GM19395 (cell line): ENCODE measurements around the gene MICU1.
"Not testable (repeated sequence)": the region's sequence is repeated elsewhere in the genome, so short reads cannot be mapped to it uniquely, and the experiment has no call there.

Experiments used
- ATAC-seq: cut with Tn5 transposase; IDR thresholded peaks from one replicate; pipeline ENCODE4 v1.9.1; 2021; ENCODE audit warnings: mild to moderate bottlenecking, moderate library complexity; ENCODE audit not compliant: unreplicated experiment

Gene MICU1

DNA sequence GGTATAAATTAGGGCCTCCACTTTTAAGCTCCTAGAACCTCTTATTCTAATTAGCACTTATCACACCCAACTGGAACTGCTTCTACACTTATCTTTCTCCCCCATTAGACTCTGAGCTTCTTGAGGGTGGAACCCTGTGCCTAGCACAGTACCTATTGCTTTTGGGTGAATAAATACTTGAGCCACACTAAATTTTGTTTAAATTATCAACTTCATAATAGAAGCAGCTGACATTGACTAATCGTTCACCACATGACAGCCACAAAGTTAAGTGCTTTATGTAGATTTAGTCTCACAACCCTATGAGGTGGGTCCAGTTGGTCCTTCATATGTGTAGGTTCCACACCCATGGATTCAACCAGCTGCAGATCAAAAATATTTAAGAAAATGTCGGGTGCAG, 235.1 kb downstream of the MICU1 start:
- ATAC-seq, result no peak

GRCh38 chr10:72389716-72390115, 236.2 kb downstream of the MICU1 start:
- ATAC-seq, result no peak

- ATAC-seq, result no peak
These were observed 236.9 kb downstream of the MICU1 start for GRCh38 chr10:72389014-72389413.

DNA sequence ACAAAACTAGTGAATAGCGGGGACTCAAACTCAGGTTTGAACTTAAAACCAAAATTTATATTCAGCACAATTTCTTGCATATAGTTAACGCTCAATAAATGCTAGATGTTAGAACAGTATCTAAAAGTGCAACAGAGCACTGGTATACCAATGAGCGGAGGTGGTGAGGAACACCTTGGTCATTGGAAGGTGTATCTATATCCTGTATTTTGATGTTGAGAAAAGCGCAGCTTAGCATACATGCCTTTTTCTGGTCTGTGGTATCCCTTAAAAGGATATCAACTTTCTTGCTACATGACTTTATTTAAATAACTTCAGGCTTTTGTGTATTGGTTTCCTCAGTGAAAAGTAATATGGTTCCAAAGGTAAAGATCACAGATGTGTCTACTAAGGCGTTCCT, 237.8 kb downstream of the MICU1 start:
- ATAC-seq, result no peak

GRCh38 chr10:72386916-72387586, 238.8 kb downstream of the MICU1 start:
- no peak for ATAC-seq

DNA sequence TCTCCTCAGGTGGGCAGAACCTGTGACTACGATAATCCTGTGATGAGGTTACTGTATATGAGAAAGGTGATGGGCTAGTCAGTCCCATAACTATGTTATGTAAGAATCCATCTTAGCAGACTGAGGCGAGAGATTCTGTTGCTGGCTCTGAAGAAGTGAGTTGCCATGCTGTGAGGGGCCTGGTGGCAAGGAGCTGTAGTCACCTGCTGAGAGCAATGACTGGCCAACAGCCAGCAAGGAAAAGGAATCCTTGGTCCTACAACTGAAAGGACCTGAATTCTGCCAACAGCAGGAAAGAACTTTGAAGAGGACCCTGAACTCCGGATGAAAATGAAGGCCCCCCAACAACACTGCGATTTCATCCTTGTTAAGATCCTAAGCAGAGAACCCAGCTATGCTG, 240.2 kb downstream of the MICU1 start:
- ATAC-seq, result no peak

DNA sequence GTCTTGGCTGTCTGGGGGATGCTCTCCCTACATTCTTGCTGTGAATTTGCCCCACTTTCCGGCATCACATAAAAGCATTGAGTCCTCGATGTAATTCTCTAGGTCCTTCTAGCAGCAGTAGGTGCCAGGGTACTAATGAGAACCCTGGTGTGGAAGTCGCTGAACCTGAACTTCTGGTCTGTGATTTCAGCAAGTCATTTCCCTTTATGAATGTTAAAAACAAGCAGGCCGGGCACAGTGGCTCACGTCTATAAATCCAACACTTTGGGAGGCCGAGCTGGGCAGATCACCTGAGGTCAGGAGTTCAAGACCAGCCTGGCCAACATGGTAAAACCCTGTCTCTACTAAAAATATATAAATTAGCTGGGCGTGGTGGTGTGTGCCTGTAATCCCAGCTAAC, 240.9 kb downstream of the MICU1 start:
- not testable (repeated sequence) for ATAC-seq

DNA sequence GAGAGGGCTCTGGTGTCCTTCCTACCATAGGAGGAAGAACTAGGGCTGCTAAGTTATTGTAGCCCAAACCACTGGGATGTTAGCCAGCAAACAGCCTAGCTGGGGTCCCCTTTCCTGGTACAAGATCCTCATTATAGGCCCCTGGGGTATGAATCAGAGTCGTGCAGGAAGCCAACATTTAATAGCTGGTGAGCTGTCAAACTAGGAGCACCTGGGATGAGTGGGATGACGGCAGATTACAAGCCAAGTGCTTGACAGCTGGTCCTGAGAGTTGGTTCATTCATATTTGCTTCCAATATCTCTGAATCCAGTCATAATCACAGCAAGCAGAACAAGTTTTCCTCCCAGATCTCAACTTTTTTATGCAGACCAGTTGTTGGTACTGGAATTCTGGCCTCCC, 246.1 kb downstream of the MICU1 start:
- no peak for ATAC-seq

DNA sequence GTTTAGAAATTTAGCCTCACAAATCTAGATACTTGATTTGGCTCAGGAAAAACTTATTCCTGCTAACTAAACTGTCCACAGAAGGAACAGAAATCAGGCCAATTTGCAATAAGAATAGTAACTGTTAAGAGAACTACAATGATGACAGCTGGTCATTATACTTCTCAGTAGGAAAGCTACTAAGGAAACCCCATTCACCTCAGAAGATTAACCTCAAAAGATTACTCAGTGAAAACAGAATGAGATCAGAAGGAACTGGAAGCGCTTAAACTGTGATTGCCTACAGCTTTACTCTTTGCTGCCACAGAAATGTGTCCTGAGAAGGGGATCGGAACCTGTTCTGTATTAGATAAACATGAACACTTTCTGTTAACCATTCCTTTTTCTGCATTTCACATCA, 246.8 kb downstream of the MICU1 start:
- no peak for ATAC-seq

- no peak for ATAC-seq
These were observed 250.3 kb downstream of the MICU1 start for GRCh38 chr10:72375585-72375984.

DNA sequence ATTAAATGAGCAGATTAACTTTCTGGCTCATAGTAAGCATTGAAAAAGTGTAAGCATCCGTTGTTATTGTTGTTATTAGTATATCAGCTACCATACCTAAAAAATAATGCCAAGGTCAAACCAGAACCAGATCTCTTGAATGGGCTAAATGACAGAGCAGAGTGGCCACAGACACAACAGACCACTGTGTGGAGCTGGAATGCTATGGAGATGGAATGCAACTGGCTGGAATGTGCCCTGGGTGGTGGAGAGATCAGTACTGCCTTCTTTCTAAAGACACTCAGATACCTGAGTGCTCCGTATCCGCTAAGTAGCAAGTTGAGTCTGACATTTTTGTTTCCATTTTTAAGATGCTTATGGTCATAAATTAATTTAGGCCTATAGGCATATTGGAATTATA, 250.7 kb downstream of the MICU1 start:
- no peak for ATAC-seq

- ATAC-seq, result no peak
These were observed 255.6 kb downstream of the MICU1 start for GRCh38 chr10:72370201-72370722.

DNA sequence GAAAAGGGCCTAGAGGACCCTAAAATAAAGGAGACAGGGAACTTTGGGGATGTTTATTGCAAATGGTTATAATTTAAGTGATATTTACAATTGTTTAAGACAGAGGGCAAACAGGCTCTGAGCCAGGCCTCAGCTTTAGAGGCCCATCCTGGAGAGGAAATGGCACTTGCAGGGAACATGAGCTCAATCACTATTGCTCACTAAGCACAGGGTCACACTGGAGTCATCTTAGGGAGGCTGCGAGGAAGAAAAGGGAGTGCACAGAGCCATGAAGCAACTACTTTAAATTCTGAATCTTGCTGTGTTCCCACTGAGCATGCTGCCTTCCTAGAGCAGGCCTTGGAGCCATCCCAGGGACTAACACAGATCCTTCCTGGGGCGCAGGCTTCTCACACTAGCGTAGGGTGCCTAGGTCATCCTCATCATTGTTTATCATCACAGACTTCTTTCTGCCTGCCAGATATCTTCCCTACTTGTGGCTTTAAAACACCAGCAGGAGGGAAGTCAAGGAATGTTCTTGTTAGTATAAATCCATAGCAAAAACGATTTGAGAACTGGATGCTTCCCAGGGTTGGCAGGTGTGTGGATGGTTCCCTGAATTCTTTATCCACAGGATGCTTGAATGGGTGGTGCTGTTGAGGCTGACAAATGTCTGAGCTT, 258.4 kb downstream of the MICU1 start:
- no peak for ATAC-seq

GRCh38 chr10:72365106-72365895, 260.6 kb downstream of the MICU1 start:
- ATAC-seq, result no peak

DNA sequence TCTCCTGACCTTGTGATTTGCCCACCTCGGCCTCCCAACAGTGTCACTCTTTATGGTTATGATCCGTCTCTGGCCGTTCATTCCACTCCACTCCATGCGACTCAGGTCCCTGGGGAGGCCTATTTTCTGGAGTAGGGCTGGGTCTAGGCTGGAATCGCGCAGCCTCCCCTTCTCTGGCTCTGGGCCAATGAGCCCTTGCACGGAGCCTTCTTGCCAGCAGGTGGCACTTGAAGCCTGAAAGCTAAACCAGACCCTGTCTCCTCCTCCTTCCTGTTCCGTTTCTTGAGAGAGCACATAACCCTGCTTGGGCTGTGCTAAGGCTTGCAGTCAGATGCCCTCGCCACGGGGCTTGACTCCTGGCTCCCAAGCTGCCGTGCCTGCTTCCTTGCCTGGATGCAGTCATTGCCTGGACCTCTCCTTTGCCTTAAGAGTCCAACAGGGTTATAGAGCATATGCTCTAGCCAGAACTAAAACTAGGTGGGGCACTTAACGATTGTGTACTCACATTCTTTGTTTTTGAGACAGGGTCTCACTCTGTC, 261.6 kb downstream of the MICU1 start:
- ATAC-seq, result peak; percentile 90

GRCh38 chr10:72356987-72357386, 268.9 kb downstream of the MICU1 start:
- no peak for ATAC-seq

DNA sequence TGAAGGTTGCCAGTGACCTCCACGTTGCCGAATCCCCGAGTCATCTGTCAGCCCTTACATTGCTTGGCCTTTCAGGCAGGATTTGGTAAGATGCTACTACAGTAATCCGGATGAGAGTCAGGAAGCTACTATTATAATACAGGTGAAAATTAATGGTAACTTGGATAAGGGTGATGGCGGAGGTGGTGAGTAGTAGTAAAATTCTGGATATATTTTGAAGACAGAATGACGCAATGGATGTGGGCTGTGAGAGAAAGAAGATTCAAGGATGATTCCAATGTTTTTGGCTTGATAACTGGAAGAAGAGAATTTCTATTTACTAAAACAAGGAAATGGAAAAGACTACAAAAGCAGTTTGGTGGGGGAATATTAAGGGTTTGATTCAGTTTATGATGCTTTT, 269.8 kb downstream of the MICU1 start:
- ATAC-seq, result no peak

GRCh38 chr10:72355214-72355555, 270.7 kb downstream of the MICU1 start:
- ATAC-seq, result no peak

DNA sequence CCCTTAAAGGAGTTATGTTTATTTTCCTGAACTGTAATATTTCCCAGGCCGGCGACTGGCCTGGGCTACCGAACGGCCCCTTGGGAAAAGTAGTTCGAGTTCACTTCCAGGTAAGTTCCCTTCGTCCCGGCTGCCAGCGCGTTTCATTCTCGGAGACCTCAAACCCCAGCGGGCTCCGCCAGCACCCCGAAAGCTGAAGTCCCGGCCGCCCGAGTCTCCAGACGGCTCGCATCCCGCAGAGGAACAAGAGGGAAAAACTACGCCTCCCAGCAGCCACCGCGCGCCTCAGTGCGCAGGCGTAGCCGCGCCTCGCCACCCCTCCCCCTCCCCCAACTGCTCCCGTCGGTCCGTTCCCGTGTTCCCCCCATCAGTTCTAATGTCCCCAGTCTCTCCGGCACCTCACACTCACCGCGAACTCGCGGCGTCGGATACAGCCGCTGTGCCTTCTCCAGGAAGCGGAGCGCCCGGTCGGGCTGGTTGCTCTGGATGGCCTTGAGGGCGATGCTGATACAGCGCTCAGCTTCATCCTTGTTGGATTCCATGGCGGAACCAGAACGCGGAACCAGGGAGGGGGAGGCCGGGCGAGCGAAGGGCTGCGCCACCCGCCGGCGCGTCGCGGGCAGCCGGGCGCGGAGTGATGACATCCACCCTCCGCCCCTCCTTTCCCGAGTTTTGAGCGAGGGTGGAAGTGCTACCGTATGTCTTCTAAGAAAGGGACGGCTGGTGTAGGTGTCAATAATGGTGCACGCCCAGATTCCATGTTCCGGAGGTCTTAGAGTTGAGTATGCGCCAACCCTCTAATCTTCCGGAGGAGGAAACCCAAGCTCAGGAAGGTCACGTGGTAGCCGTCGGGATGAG, 271.3 kb downstream of the MICU1 start, which contains the start of gene DNAJB12:
DNAJB12 (minus strand) TSS at position 564 of the 858 bp plus-strand sequence; CDS start at position 542, 22 bp downstream.
- ATAC-seq, result peak; percentile 74

GRCh38 chr10:72353965-72354355, 271.9 kb downstream of the MICU1 start:
- peak; percentile 9 for ATAC-seq
